NCI-H69 (cell line): Measurements from ENCODE around the gene EXOC3.
"Not testable (repeated sequence)": the region's sequence is repeated elsewhere in the genome, so short reads cannot be mapped to it uniquely, and the experiment has no call there.

Source experiments
- DNase-seq: peaks from one replicate; lab custom pipeline; 2025; lab: John Stamatoyannopoulos, UW

Gene EXOC3

DNA sequence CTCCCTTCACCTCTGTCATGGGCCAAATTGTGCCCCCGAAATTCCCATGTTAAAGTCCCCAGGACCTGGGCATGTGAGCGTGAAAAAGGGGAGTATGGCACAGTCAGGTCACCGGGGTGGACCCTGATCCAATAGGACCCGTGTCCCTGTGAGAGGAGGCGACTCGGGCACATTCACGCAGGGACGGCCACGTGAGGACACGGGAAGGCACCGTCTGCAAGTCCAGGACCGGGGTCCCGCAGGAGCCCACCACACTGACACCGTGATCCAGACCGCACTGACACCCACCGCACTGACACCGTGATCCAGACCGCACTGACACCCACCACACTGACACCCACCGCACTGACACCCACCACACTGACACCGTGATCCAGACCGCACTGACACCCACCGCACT, 43.6 kb downstream of the EXOC3 start:
- DNase-seq = not testable (repeated sequence)

DNA sequence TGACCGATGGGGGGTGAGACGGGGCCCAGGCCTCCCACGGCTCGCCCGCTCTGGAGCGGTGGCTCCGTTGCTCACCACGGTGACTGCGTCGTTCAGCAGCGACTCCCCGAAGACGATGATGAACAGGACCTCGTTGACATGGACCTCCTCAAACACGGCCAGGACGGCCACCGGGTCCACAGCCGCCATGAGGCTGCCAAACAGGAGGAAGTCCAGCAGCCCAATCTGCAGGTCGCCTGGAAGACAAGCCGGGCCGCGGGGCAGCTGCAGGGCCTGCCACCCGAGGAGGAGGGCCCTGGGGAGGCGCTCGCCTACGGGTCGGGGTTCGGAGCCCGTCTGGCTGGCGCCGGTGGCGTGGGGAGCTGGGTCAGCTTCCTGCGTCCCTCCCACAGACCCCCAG, 45.3 kb downstream of the EXOC3 start:
- no peak for DNase-seq

DNA sequence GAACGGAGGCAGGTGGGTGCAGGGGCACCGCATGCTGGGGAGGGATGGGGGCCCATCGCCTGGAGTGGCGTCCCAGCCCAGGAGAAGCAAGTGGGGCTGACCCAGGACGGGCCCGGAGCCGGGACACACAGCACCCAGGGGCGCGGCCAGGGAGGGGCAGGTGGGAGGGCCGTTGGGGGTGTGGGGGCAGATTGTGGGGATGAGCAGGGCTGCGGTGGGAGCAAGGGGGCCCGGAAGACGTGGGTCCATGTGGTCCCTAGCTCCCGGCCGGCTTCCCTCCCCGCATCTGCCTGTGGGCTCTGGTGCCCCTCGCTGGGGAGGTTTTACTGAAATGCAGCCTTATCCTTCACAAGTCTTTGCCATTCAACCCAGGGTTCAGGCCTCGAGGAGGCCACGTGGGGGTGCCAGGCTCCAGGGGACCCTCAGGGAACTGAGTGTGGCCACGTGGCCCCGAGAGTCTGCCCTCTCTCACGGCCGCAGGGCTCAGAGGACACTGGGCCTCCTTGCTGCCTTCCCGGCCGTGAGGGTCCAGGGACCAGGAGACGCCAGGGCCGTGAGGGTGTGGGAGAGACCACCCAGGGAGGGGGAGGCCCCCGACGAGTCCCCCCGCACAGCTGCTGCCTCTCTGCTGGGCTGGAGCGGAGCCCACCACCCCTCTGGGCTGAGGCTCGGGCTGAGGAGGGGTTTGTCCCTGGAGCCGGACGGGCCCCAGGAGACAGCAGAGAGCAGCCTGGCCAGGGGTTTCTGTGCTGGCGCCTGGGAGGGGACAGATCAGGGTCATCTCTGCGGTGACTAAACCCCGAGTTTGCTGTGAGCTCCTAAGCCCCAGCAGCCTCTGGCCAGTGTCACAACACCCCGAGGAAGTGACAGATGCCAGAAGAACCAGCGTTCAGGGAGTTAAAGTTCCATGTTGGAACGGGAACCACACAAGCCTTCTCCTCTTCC, 46.0 kb downstream of the EXOC3 start:
- DNase-seq = no peak

DNA sequence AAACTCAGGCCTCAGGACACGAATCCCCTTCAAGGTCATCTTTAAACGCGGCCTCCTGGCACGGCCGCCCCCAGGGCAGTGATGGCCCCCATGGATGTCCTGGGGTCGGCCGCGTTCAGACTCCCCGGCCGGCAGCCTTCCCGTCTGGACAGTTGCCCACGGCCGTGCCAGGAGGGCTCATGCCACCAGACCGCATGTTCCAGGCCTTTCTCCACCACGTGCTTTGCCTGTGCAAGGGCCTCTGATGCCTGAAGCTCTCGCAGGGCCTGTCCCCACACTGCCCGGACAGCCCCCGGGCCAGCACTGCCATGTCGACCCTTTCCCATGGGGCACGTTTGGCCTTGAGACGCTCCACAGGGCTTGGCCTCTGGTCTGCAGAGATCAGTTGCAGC, 46.7 kb downstream of the EXOC3 start:
- no peak for DNase-seq

DNA sequence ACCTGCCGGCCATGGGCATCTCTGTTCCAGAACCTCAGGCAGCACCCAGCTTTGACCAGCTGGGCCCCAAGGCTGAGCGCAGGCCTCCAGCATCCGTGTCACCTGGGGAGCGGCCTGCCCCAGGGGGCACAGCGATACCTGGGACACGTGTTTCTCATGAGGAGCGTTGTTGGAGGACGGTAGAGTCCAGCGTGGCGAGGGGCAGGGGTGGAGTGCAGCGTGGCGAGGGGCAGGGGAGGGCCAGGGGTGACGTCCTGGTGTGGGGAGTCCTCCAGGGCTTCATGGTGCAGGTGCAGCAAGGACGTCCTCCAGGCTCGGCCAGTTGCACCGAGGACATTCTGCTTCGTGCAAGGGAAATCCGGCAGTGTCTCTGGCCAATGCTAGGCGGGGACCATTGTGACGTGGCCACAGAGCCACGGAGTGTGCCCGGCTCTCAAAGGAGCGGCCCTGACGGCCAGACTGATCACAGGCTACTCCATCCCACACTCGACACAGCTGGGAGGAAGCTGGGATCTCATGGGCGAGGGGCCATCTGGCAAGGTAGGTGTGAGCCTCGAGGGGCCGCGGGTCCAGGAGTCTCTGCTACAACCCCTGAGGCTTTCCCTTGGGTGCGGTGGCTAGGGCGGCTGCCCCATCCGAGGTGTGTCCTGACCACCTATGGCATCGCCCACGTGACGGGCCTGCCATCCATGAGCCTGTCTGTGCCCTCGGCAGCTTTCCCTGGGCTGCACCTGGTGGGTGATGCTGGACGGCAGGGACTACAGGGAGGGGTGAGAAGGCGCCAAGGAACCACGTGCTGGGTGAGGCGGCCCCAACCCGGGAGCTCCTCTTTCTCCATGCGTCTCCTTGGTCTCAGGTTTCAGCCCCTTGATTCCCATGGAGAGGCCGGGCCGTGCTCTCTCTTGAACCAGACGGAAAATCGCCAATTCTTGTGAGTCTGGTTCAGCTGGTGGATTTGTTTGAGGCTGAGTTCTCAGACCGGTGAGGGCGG, 47.4 kb downstream of the EXOC3 start:
- DNase-seq = no peak

DNA sequence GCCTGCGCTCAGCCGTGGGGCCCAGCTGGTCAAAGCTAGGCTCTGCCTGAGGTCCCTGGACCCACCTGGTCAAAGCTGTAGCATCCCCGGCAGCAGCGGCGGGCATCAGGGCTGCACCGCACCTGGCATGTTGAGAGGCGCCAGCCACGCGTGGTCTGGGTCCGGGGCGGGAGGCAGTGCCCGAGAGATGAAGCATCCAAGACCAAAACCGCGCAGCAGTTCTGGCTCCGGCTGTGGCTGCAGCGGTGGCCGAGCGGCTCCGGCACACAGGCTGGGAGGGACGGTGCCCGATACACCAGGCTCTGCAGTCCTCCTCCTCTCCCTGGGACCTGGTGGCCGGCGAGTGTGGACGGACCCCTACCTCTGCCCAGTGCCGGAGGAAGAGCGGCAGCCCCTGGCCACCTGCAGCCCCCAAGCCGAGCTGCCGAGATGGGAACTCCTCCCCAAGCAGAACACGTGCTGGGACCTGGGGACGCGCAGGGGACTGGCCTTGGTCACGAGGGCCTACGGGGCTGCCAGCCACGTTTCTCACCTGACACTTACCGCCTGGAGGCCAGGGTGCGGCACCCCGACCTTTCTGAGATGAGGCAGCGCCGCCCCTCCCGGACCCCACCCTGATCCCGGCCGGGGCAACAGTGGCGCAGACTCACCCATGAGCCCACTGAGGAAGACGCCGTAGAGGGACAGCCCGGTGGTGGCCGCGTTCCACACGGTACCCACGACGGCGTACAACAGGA, 48.3 kb downstream of the EXOC3 start:
- no peak for DNase-seq

DNA sequence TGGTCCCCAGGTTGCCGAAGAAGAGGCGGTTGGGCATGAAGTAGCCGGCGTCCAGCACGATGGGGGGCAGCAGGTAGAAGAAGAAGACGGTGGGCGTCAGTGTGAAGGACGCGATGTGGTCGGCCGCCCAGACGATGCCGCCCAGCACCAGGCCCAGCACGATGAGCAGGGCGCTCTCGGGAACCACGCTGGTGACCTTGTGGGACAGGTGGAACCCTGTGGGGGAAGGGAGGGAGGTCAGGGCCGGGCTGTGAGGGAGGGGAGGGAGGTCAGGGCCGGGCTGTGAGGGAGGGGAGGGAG, 48.8 kb downstream of the EXOC3 start:
- DNase-seq = no peak

DNA sequence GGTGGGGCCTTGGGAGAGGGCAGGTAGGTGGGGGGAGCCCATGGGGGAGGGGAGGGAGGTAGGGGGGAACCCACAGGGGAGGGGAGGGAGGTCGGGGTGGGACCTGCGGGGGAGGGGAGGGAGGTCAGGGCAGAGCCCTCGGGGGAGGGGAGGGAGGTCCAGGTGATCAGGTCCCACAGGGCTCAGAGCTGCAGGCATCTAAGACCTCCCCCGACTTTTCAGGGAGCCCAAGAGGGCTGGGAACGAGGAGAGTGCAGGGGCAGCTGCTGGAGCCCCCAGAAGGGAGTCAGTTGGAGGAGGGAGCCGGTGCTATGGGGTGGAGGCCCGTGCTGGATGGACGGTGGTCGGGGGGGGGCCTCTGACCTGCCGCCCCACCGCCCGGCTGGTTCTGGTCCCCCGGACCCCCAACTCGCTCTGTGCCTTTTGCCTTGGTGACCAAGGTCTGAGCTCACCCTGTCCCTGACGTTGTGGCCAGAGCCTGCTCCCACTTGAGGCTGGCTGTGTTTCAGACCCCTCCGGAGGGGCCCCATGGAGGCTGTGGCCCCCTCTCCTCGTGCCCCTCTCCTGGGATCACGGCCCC, 49.4 kb downstream of the EXOC3 start:
- no peak for DNase-seq

DNA sequence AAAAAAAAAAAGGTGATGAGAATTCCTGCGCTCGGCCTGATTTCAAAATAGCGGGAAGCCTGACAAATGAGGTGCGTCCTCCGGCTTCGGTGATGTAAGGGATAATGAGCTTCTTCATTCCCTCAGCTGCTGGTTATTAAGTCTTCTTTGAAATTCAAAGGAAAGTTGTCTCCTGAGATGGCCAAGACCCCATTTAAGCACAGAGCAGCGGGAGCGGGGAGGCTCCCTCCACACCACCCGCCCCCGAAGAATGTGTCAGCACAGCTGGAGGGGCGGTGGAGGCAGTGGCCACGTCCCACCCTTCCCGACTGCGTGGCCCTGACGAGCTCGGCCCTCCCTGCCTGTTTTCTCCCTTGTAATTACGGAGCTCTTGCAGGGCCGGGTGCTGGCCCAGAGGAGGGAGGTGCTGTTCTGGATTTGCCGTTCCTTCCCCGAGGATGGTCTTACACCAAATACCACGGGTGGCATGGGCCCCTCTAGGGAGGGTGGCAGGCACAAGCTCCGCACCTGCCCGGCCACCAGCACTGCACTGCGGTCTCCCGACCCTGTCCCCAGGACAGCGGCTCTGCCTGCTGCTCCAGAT, 50.2 kb downstream of the EXOC3 start:
- DNase-seq = peak; percentile 29

DNA sequence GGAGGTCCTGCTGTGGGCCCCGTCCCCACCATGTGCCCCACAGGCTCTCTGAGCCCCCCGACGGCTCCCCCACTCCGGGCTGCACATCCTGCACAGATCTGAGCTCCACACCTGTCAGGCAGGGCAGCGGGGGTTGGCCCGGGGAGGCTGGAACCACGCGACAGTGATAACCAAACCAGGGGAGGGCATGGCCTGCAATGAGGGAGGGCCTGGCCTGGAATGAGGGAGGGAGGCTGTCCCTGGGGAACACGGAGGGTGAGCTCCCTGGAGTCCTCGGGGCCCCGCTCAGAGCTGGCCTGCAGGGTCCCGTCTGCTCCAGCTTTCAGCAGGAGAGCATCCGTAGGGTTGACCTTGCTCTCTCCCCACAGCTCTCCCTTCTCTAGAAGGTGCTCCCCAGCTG, 50.8 kb downstream of the EXOC3 start:
- no peak for DNase-seq

DNA sequence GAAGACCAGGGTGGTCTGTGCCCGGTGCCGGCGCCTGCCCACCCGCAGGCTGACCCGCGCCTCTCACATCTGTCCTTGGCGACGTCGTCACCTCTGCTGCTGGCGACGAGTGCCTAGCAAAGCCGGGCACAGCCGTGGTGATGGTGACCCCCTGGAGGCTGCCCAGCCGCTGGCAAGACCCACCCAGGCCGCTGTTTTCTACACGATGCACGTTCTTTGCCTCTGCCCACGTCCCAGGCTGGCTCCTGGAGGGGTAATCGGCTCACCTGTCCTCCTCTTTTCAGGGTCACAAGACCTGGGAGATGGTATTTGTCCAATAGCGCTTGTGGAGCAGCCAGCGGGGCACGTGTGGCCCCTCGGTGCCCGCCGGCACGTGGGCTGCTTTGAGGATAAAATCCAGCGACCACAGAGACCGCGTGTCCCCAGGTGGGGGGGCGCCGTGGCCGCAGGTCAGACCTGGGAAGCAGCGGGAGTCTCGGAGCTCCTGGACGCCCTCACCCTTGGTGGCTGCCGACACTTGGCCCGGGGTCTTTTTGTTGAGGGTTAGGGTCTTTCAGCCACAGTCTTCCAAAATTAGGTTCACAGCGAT, 51.8 kb downstream of the EXOC3 start:
- DNase-seq = no peak

DNA sequence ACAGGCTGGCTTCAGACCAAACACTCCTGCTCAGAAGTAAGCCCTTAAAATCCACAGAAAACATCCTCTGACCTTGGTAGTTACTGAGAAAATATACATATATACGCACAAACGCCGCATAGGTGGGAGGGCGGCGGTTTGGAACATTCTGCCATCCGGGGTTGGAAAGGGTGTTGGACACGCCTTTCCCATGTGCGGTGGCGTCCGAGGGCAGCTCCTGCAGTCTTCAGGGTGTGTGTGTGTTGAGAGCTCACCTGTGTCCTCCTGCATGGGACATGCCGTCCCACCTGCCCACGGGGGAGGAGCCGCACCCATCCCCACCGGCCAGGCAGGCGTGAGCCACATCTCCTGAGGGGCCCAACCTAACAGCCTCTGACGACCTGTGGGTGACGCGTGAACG, 53.1 kb downstream of the EXOC3 start:
- no peak for DNase-seq

DNA sequence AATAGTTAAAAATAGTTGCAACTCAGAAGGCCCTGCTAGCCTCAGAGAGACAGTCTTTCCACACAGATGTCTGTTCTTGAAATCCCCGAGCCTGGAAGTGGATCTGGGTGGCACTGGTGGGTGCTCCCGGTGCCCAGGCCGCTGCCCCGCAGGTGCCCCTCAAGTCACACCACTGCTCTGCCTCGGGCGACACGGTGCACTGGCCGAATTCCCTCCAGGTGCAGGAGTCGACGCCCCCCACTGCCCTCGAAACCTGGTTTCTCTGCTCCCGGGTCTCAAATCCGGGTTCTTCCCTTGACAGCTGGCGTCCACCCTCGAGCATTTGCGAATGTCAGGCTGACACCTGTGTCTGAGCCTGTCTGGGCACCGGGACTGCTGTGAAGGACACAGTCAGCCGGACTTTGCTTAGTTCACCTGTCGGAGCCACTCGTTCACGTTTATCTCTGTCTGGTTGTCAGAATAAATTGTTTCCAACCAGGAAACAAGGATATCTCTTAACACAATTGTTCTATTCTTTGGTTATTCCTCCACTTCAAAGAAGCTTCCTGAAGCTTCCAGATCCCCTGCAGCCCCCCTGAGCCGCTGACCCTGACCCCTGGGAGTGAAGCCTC, 54.2 kb downstream of the EXOC3 start:
- no peak for DNase-seq

DNA sequence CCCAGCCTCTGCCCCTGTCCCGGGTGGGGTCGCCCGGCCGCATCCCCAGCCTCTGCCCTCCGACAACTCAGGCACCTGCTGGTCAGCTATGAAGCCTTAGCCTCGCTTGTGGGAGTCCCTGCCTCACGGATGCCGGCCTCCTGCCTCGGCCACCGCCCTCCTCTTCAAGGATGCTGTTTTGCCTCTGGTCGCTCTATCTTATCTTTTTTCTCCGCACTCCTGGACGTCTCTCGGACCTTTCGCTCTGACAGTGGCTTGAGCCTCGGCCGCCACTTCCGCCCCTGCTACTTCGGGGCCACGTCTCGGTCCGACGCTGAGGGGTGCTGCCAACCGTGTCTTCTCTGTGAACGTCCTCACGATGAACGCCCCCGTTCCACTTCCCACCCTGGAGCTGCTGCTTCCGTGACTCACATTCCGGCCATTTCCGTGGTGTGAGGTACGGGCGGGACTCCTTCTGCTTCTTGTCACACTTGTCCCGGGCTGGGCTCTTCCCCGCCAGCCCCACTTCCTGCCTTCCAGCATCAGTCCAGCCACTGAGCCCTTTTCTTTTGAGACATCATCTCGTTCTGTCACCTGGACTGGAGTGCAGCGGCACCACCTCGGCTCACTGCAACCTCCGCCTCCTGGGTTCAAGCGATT, 55.0 kb downstream of the EXOC3 start:
- DNase-seq = no peak

DNA sequence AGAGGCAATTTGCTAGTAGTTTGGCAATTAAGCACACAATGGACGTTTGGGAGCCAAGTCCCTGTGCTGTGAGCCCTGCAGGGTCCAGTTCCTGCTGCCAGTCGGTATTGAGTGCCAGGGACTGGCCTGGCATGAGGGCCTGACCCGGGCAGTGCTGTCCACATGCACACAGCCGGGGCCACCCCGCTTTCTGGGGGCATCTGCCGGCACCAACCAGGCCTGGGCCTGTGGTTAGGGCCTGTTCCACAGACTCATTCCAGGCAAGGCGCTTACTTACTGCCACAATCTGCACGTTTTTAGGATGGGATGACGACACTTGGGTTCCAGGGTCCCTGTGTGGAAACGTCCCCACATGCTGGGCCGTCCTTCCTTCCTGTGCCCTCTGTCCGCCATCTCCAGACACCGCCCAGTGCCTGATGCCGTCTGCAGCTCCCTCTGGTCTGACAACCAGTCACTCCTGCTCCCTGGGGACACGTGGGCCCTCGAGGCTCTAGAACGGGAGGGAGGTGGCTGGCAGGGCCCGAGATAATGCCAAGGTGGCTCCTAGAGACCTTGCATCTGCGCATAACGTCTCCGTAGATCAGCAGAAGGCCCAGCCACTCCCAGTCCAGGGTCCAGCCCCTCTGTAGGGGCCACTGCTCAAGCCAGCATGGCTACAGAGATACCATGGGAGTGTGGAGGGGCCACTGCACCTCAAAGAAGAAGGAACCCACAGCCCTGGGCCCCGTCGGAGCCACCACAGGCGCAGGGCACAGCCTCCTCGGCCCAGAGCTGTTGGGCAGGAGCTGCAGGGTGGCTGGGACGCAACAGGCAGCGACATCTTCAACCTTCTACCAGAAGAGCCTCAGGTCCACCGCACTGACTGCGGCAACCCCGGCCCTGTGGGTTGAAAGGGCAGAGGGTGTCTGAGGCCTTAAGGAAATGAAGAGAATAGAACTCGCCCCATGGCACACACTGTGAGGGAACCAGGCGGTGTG, 56.5 kb downstream of the EXOC3 start:
- peak; percentile 15 for DNase-seq

DNA sequence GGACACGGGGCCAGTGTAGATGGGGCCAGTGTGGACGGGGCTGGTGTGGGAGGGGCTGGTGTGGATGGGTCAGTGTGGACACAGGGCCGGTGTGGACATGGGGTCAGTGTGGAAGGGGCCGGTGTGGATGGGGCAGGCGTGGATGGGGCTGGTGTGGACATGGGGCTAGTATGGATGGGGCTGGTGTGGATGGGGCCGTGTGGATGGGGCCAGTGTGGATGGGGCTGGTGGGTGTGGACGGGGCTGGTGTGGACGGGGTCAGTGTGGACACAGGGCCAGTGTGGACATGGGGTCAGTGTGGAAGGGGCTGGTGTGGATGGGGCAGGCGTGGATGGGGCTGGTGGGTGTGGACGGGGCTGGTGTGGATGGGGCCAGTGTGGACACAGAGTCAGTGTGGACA, 57.5 kb downstream of the EXOC3 start:
- no peak for DNase-seq

DNA sequence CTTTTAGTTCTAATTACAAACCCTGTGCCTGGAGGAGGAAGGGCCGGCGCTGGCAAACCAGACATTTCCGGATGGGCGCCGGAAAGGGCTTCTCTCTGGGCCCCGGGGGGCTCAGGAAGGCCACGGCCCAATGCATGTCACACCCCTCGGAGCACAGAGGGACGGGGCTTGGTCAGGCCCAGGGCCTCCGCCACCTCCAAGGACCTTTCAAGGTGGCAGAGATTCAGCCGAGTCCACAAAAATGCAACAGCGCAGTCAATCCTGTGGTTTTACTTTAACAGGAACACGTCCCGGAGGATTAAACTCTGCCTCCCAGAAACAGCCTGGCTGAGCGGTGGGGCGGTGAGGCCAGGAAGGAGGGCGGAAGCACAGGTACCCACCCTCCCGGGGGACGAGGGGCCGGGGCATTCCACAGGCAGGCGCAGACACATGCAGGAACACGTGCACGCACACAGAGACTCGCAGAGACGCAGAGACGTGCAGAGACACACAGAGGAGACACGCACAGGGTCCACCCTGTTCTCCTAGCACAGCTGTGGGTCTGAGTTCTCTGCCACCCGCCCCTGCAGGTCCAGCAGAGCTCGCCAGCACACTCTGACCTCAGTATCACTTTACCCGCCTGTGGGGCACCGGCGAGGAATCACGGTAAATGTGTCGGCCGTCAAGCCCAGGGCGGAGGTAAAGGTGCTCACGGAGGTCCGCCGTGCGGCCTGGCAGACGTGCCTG, 58.3 kb downstream of the EXOC3 start:
- no peak for DNase-seq

DNA sequence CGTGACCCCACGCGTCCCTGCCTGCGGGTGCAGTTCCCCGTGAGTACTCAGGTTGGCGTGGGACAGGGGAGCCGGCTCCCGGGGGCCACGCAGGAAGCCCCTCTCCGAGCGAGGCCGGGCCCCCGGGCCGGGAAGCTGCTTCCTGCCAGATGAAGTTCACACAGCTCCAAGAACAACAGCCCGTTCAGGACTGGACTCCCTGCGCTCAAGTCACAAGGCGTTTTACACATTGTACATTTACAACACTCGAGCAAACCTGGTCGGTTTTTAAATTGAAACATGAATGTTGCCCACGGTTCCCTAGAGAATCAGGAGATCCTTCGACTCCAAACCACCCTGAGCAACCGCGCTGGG, 58.8 kb downstream of the EXOC3 start:
- no peak for DNase-seq
